ENCODE data around the gene TRPC3.
"Not testable (repeated sequence)": the region's sequence is repeated elsewhere in the genome, so short reads cannot be mapped to it uniquely, and the experiment has no call there.

TRPC3 gene

GRCh38 chr4:121939690-121940089, 12.2 kb downstream of the TRPC3 start:
- no peak for DNase-seq (ENCODE audit: low read depth, low spot score)
- no peaks in the 10 kb centered on the region for H3K36me3 ChIP-seq (ENCODE audit: insufficient read depth, low read length)
- no peak overlapping the region for H3K27ac ChIP-seq
- no peak overlapping the region for H3K4me3 ChIP-seq
- H3K9me3 ChIP-seq (ENCODE audit: low read depth, low read length) = no peaks in the 10 kb centered on the region
- TF ChIP-seq EZH2 (IDR thresholded peaks at IDR 0.05) (no peak), POLR2AphosphoS5 (IDR thresholded peaks at IDR 0.05; ENCODE audit: borderline replicate concordance, low read depth, low read length) (no peak), FOXP2 (optimal IDR thresholded peaks at IDR 0.05; ENCODE audit: control extremely low read depth, extremely low read length, insufficient read depth) (no peak)
- H3K9ac ChIP-seq (ENCODE audit: insufficient read length) = no peak overlapping the region

GRCh38 chr4:121938282-121939092, 13.4 kb downstream of the TRPC3 start:
- H3K27ac ChIP-seq = no peak overlapping the region
- no peak for DNase-seq (ENCODE audit: low read depth, low spot score)
- TF ChIP-seq FOXP2 (optimal IDR thresholded peaks at IDR 0.05; ENCODE audit: control extremely low read depth, extremely low read length, insufficient read depth) (no peak), POLR2AphosphoS5 (IDR thresholded peaks at IDR 0.05; ENCODE audit: borderline replicate concordance, low read depth, low read length) (no peak), EZH2 (IDR thresholded peaks at IDR 0.05) (no peak)
- no peak overlapping the region for H3K4me3 ChIP-seq
- H3K9me3 ChIP-seq (ENCODE audit: low read depth, low read length) = no peaks in the 10 kb centered on the region
- no peaks in the 10 kb centered on the region for H3K36me3 ChIP-seq (ENCODE audit: insufficient read depth, low read length)
- H3K9ac ChIP-seq (ENCODE audit: insufficient read length) = no peak overlapping the region

DNA sequence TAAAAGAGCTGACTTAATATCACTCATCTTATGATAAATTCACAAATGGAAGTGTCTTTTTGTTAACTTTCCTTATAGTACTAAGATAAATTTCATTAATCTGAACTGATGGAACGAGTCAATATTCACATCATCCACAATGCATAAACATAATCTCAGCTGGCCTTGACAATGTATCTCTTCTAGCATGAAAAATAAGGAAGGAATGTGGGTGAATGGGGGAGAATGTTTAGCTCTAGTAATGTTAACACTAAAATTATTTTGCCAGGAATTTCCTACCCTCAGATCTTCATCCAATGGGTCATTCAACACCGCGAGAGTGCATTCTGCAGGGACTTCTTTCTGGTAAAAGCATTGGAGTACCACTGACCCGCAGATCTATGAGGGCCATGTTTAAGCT, 15.8 kb downstream of the TRPC3 start:
- H3K9ac ChIP-seq (ENCODE audit: insufficient read length) = no peak overlapping the region
- H3K4me3 ChIP-seq = no peak overlapping the region
- no peaks in the 10 kb centered on the region for H3K9me3 ChIP-seq (ENCODE audit: low read depth, low read length)
- no peaks in the 10 kb centered on the region for H3K36me3 ChIP-seq (ENCODE audit: insufficient read depth, low read length)
- DNase-seq (ENCODE audit: low read depth, low spot score) = no peak
- H3K27ac ChIP-seq = no peak overlapping the region
- TF ChIP-seq FOXP2 (optimal IDR thresholded peaks at IDR 0.05; ENCODE audit: control extremely low read depth, extremely low read length, insufficient read depth) = no peak

GRCh38 chr4:121934635-121935034, 17.2 kb downstream of the TRPC3 start:
- H3K4me3 ChIP-seq = no peak overlapping the region
- no peak for TF ChIP-seq FOXP2 (optimal IDR thresholded peaks at IDR 0.05; ENCODE audit: control extremely low read depth, extremely low read length, insufficient read depth)
- no peak for TF ChIP-seq EZH2 (IDR thresholded peaks at IDR 0.05)
- TF ChIP-seq POLR2AphosphoS5 (IDR thresholded peaks at IDR 0.05; ENCODE audit: borderline replicate concordance, low read depth, low read length) = no peak
- no peak overlapping the region for H3K9ac ChIP-seq (ENCODE audit: insufficient read length)

DNA sequence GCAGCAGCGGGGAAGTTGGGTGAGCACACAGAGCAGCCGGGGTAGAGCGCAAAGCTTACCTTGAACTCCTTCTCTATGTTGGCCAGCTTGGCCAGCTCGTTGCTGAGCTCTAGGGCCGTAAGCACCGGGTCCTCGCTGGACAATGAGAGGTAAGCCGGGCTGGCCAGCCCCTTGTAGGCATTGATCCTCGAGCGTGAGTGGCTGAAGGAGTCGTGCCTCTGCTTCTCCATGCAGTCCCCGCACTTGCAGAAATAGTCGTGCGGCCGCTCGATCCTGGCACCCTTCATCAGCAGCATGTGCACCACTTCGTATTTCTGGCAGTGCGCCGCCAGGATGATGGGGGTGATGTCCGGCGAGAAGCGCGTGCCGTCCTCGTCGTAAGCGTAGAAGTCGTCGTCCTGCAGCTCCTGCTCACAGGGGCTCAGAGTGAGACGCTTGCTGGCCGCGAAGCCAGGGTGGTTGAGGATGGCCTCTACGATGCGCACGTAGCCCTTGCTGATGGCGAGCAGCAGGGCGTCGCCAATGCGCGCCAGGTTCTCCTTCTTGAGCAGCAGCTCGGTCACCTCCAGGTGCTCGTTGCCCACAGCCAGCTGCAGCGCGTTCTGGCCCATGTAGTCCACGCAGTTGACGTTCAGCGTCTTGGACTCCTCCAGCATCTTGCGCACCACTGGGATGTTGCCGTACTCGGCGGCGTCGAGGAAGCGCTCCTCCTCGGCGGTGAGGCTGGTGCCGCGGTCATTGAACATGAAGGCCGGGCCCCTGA, 19.5 kb downstream of the TRPC3 start:
- no peak overlapping the region for H3K27ac ChIP-seq
- no peaks in the 10 kb centered on the region for H3K36me3 ChIP-seq (ENCODE audit: insufficient read depth, low read length)
- H3K9me3 ChIP-seq (ENCODE audit: low read depth, low read length) = no peaks in the 10 kb centered on the region
- no peak for DNase-seq (ENCODE audit: low read depth, low spot score)
- no peak for TF ChIP-seq POLR2AphosphoS5 (IDR thresholded peaks at IDR 0.05; ENCODE audit: borderline replicate concordance, low read depth, low read length)
- no peak for TF ChIP-seq EZH2 (IDR thresholded peaks at IDR 0.05)
- no peak for TF ChIP-seq FOXP2 (optimal IDR thresholded peaks at IDR 0.05; ENCODE audit: control extremely low read depth, extremely low read length, insufficient read depth)
- no peak overlapping the region for H3K9ac ChIP-seq (ENCODE audit: insufficient read length)
- H3K4me3 ChIP-seq = no peak overlapping the region

More at GRCh38 chr4:121934635-121935034, 17.2 kb downstream of the TRPC3 start:
- H3K36me3 ChIP-seq (ENCODE audit: insufficient read depth, low read length) = no peaks in the 10 kb centered on the region
- no peak for DNase-seq (ENCODE audit: low read depth, low spot score)
- no peak overlapping the region for H3K27ac ChIP-seq
- no peaks in the 10 kb centered on the region for H3K9me3 ChIP-seq (ENCODE audit: low read depth, low read length)

- DNase-seq (ENCODE audit: low read depth, low spot score) = no peak
- no peak for TF ChIP-seq FOXP2 (optimal IDR thresholded peaks at IDR 0.05; ENCODE audit: control extremely low read depth, extremely low read length, insufficient read depth)
- TF ChIP-seq POLR2AphosphoS5 (IDR thresholded peaks at IDR 0.05; ENCODE audit: borderline replicate concordance, low read depth, low read length) = no peak
- no peak for TF ChIP-seq EZH2 (IDR thresholded peaks at IDR 0.05)
- no peak overlapping the region for H3K27ac ChIP-seq
- H3K4me3 ChIP-seq = no peak overlapping the region
- H3K9ac ChIP-seq (ENCODE audit: insufficient read length) = no peak overlapping the region
- H3K9me3 ChIP-seq (ENCODE audit: low read depth, low read length) = no peaks in the 10 kb centered on the region
- H3K36me3 ChIP-seq (ENCODE audit: insufficient read depth, low read length) = no peaks in the 10 kb centered on the region
These were observed 21.6 kb downstream of the TRPC3 start for GRCh38 chr4:121930304-121930703.

DNA sequence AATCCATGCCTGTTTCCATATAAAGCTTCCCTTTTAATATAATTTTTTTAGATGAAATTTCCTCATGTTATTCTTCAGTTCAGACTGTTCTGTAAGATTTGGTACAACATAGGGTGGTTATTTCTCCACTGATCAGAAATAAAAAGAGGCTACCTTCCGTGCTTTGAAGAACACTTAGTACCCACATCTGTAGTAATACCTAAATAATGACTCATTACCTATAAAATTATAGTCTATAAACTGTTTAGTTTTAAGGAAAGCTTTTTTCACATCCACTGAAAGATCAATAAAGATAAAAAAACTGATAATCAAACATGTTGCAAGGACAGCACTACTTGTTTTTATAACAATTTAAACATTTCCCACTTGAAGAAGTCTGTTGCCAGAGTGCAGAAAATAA, 23.9 kb downstream of the TRPC3 start:
- no peak for TF ChIP-seq EZH2 (IDR thresholded peaks at IDR 0.05)
- no peak for TF ChIP-seq FOXP2 (optimal IDR thresholded peaks at IDR 0.05; ENCODE audit: control extremely low read depth, extremely low read length, insufficient read depth)
- TF ChIP-seq POLR2AphosphoS5 (IDR thresholded peaks at IDR 0.05; ENCODE audit: borderline replicate concordance, low read depth, low read length) = no peak
- H3K9me3 ChIP-seq (ENCODE audit: low read depth, low read length) = no peaks in the 10 kb centered on the region
- no peak for DNase-seq (ENCODE audit: low read depth, low spot score)

DNA sequence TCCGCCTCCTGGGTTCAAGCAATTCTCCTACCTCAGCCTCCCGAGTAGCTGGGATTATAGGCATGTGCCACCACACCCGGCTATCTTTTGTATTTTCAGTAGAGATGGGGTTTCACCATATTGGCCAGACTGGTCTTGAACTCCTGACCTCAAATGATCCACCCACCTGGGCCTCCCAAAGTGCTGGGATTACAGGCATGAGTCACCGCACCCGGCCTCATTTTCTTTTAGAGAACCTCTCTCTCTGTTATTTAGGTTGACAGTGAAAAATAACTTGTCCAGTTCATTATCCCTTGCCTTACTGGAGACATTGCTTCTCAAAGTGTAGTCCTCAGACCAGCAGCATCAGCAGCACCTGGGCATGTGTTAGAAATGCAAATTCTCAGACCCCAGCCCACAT, 25.4 kb downstream of the TRPC3 start:
- H3K27ac ChIP-seq; H3K9me3 ChIP-seq (ENCODE audit: low read depth, low read length); DNase-seq (ENCODE audit: low read depth, low spot score): not testable (repeated sequence)

More for the DNA sequence above, 23.9 kb downstream of the TRPC3 start:
- Histone ChIP-seq H3K9ac (ENCODE audit: insufficient read length) (no peak overlapping the region), H3K36me3 (ENCODE audit: insufficient read depth, low read length) (no peaks in the 10 kb centered on the region), H3K4me3 (no peak overlapping the region), H3K27ac (no peak overlapping the region)

More for the DNA sequence above, 25.4 kb downstream of the TRPC3 start:
- not testable (repeated sequence) for H3K36me3 ChIP-seq (ENCODE audit: insufficient read depth, low read length); H3K9ac ChIP-seq (ENCODE audit: insufficient read length); H3K4me3 ChIP-seq

All from SK-N-MC (cell line).